ENCODE results near the gene XAGE5. TPM values are rescaled to one million over a fixed set of nuclear protein-coding genes. Genes with fewer than 3 reads are reported as not detected.
"Not testable (repeated sequence)": the region's sequence is repeated elsewhere in the genome, so short reads cannot be mapped to it uniquely, and the experiment has no call there.

XAGE5 gene
- not detected in 2 replicates for total RNA-seq (2021)
- long read RNA-seq: 0 reads

- H3T11ph ChIP-seq (ENCODE audit: low read length): no peak within 1 kb of the TSS
- no peak within 1 kb of the TSS for H2BK5ac ChIP-seq (ENCODE audit: insufficient read length, low read length)
- H3K23me2 ChIP-seq (ENCODE audit: insufficient read length, low read depth, low read length, poor library complexity, severe bottlenecking): no peaks in the 10 kb centered on the region
- no peak within 1 kb of the TSS for H2AK5ac ChIP-seq (ENCODE audit: insufficient read length, low read length)
- H4K20me1 ChIP-seq (ENCODE audit: control insufficient read depth, insufficient read depth, insufficient read length): no peaks in the 10 kb centered on the region
- H2BK15ac ChIP-seq (ENCODE audit: low read depth, low read length): no peak within 1 kb of the TSS
- H2BK120ac ChIP-seq (ENCODE audit: low read depth, low read length, poor library complexity, severe bottlenecking): no peak within 1 kb of the TSS
- no peak within 1 kb of the TSS for H3K9ac ChIP-seq (ENCODE audit: extremely low read depth, insufficient read length, low read length)
- Mint-ChIP-seq H3K27me3 (ENCODE audit: low read depth) (peaks cover 7% of the 10 kb centered on the region; the same call in 1 of the 2 replicates), H3K9me3 (peaks cover 67 to 85% of the 10 kb centered on the region in 2 experiments), H3K4me1 (no peaks in the 10 kb centered on the region), H3K4me3 (no peak within 1 kb of the TSS; a peak in 1 of 5 replicates), H3K27ac (no peak within 1 kb of the TSS), H3K36me3 (ENCODE audit: insufficient read depth in 1 of 3, low read depth in 3 of 3) (peaks cover 0 to 4% (median 2%) of the 10 kb centered on the region in 3 experiments; a peak in 3 of 7 replicates)
- H3K56ac ChIP-seq (ENCODE audit: insufficient read length, low read depth, low read length): no peak within 1 kb of the TSS
- H3K4me1 ChIP-seq (ENCODE audit: insufficient read depth, low read length): no peaks in the 10 kb centered on the region
- H3K14ac ChIP-seq (ENCODE audit: insufficient read depth, low read length): no peak within 1 kb of the TSS
- no peak within 1 kb of the TSS for H3K23ac ChIP-seq (ENCODE audit: insufficient read length, low read depth, low read length)
- no peak for DNase-seq
- no peak within 1 kb of the TSS for H2BK12ac ChIP-seq (ENCODE audit: insufficient read length, low read depth, low read length)
- no peak within 1 kb of the TSS for H3K27ac ChIP-seq (ENCODE audit: insufficient read length, low read depth, low read length)
- H3K4me2 ChIP-seq (ENCODE audit: insufficient read depth, insufficient read length, low read length): no peak within 1 kb of the TSS
- peaks cover 43% of the 10 kb centered on the region for H3K9me3 ChIP-seq (ENCODE audit: control insufficient read depth, low read depth, low read length)
- H3K79me2 ChIP-seq (ENCODE audit: insufficient read depth, low read length): no peaks in the 10 kb centered on the region
- H2BK20ac ChIP-seq (ENCODE audit: low read depth, low read length, poor library complexity, severe bottlenecking): no peak within 1 kb of the TSS
- H3K18ac ChIP-seq (ENCODE audit: insufficient read length, low read depth, low read length): no peak within 1 kb of the TSS
- TF ChIP-seq CTCF (conservative IDR thresholded peaks at IDR 0.05): no peak
- no CpG with 5 or more reads among the region's 25 CpGs for WGBS (ENCODE audit: extremely low coverage, insufficient read length, low lambda C conversion rate)
- H3K4ac ChIP-seq (ENCODE audit: low read depth, low read length): no peak within 1 kb of the TSS
- no peaks in the 10 kb centered on the region for H3K27me3 ChIP-seq (ENCODE audit: insufficient read depth, low read length)
- H4K5ac ChIP-seq (ENCODE audit: insufficient read length, low read depth, low read length): no peak within 1 kb of the TSS
- H4K91ac ChIP-seq (ENCODE audit: insufficient read length, low read depth, low read length): no peak within 1 kb of the TSS
- no peak within 1 kb of the TSS for H2AFZ ChIP-seq (ENCODE audit: low read length)
- H3K79me1 ChIP-seq (ENCODE audit: insufficient read depth, low read depth, low read length, poor library complexity, severe bottlenecking): no peaks in the 10 kb centered on the region
- H4K8ac ChIP-seq (replicated peaks; ENCODE audit: insufficient read length, low read depth, low read length): no peak within 1 kb of the TSS
Measured at GRCh38 chrX:52811065-52811625, at the start of gene XAGE5. XAGE5 (plus strand) TSS chrX:52811287; CDS start chrX:52812567, 1,280 bp downstream.

- H4K20me1 ChIP-seq (ENCODE audit: control insufficient read depth, insufficient read depth, insufficient read length); H3K27me3 Mint-ChIP-seq (ENCODE audit: low read depth); H4K5ac ChIP-seq (ENCODE audit: insufficient read length, low read depth, low read length); H2BK5ac ChIP-seq (ENCODE audit: insufficient read length, low read length); H3K27ac Mint-ChIP-seq; H2BK12ac ChIP-seq (ENCODE audit: insufficient read length, low read depth, low read length); H3K4me2 ChIP-seq (ENCODE audit: insufficient read depth, insufficient read length, low read length); H3K18ac ChIP-seq (ENCODE audit: insufficient read length, low read depth, low read length); H3K9ac ChIP-seq (ENCODE audit: extremely low read depth, insufficient read length, low read length); H2BK120ac ChIP-seq (ENCODE audit: low read depth, low read length, poor library complexity, severe bottlenecking); H4K8ac ChIP-seq (replicated peaks; ENCODE audit: insufficient read length, low read depth, low read length); H3K9me3 Mint-ChIP-seq; H3K27ac ChIP-seq (ENCODE audit: insufficient read length, low read depth, low read length); H3K4me1 ChIP-seq (ENCODE audit: insufficient read depth, low read length); H3K9me3 ChIP-seq (ENCODE audit: control insufficient read depth, low read depth, low read length); H3K14ac ChIP-seq (ENCODE audit: insufficient read depth, low read length); H3K4ac ChIP-seq (ENCODE audit: low read depth, low read length); H3K4me3 Mint-ChIP-seq; H4K91ac ChIP-seq (ENCODE audit: insufficient read length, low read depth, low read length); H3T11ph ChIP-seq (ENCODE audit: low read length); H3K79me2 ChIP-seq (ENCODE audit: insufficient read depth, low read length); H3K56ac ChIP-seq (ENCODE audit: insufficient read length, low read depth, low read length); H3K23ac ChIP-seq (ENCODE audit: insufficient read length, low read depth, low read length); H3K4me1 Mint-ChIP-seq; H3K27me3 ChIP-seq (ENCODE audit: insufficient read depth, low read length); H2BK20ac ChIP-seq (ENCODE audit: low read depth, low read length, poor library complexity, severe bottlenecking); H3K79me1 ChIP-seq (ENCODE audit: insufficient read depth, low read depth, low read length, poor library complexity, severe bottlenecking); H2AK5ac ChIP-seq (ENCODE audit: insufficient read length, low read length); H2BK15ac ChIP-seq (ENCODE audit: low read depth, low read length); H3K23me2 ChIP-seq (ENCODE audit: insufficient read length, low read depth, low read length, poor library complexity, severe bottlenecking); H2AFZ ChIP-seq (ENCODE audit: low read length); DNase-seq; H3K36me3 Mint-ChIP-seq (ENCODE audit: insufficient read depth in 1 of 3, low read depth in 3 of 3): not testable (repeated sequence)
- WGBS (ENCODE audit: extremely low coverage, insufficient read length, low lambda C conversion rate): no CpG with 5 or more reads among the region's 5 CpGs
Measured at GRCh38 chrX:52765983-52766382, 45.1 kb upstream of the XAGE5 start.

Measured in H9 (cell line).